ENCODE results near the gene SART3.

SART3 gene, protein sequence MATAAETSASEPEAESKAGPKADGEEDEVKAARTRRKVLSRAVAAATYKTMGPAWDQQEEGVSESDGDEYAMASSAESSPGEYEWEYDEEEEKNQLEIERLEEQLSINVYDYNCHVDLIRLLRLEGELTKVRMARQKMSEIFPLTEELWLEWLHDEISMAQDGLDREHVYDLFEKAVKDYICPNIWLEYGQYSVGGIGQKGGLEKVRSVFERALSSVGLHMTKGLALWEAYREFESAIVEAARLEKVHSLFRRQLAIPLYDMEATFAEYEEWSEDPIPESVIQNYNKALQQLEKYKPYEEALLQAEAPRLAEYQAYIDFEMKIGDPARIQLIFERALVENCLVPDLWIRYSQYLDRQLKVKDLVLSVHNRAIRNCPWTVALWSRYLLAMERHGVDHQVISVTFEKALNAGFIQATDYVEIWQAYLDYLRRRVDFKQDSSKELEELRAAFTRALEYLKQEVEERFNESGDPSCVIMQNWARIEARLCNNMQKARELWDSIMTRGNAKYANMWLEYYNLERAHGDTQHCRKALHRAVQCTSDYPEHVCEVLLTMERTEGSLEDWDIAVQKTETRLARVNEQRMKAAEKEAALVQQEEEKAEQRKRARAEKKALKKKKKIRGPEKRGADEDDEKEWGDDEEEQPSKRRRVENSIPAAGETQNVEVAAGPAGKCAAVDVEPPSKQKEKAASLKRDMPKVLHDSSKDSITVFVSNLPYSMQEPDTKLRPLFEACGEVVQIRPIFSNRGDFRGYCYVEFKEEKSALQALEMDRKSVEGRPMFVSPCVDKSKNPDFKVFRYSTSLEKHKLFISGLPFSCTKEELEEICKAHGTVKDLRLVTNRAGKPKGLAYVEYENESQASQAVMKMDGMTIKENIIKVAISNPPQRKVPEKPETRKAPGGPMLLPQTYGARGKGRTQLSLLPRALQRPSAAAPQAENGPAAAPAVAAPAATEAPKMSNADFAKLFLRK

DNA sequence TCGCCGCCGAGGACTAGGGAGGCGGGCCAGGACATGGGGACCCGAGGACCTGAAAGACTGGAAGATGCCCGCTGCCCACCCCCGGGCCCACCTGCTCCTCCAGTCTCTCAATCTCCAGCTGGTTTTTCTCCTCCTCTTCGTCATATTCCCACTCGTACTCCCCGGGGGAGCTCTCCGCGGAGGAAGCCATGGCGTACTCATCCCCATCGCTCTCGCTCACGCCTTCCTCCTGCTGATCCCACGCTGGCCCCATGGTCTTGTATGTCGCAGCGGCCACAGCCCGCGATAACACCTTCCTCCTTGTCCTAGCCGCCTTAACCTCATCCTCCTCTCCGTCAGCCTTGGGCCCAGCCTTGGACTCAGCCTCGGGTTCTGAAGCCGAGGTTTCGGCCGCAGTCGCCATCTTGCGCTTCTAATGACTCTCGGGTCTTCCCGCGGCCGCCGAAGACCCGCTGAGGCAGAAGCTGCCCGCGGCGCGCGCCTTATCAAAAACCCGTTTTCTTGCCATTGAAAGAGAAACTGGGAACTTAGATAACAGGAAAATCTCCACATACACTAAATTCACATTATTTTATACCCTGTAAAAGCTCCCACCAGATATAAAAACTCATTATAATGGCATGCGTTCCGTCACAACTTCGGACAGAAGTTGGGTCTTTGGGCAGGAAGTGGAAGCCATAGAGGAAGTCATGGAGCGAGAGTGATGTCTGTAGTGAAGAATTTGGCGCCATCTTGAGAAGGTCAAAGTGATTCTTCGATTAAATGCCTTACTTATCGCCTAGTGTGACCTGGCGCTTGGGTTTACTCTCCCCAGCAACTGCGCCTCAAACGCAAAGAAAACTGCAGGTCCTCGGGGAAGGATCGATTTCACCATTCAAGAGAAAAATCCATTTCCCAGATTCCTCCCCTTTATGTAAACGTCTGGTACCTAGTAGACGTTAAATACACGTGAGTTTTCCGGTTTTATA is at the start of gene SART3:
TSS of gene SART3 (minus strand) at position 422 of the 968 bp plus-strand sequence. CDS start at position 403, 19 bp downstream.
- DNase-seq: peak; percentile 82 to 90

DNA sequence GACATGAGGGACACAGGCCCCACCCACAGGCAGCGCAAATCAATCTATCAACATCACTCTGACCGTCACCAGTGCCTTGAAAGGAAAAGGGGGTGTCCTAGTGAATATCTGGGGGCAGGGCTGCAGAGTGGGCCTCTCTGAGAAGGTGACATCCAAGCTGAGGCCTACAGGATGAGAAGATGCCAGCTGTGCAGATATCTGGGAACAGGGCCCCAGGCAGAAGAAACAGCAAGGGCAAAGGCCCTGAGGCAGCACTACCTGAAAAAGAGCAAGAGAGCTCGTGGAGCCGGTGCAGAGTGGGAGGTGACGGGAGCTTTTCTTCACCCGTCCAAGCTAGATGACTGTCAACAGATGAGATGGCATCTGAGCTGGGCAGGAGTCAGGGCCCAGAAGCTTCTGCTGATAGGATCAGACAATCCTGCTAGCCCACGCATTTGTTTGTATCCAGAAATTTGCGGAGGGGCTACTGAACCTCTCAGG is 49.4 kb upstream of the SART3 start:
- no peak for DNase-seq

DNA sequence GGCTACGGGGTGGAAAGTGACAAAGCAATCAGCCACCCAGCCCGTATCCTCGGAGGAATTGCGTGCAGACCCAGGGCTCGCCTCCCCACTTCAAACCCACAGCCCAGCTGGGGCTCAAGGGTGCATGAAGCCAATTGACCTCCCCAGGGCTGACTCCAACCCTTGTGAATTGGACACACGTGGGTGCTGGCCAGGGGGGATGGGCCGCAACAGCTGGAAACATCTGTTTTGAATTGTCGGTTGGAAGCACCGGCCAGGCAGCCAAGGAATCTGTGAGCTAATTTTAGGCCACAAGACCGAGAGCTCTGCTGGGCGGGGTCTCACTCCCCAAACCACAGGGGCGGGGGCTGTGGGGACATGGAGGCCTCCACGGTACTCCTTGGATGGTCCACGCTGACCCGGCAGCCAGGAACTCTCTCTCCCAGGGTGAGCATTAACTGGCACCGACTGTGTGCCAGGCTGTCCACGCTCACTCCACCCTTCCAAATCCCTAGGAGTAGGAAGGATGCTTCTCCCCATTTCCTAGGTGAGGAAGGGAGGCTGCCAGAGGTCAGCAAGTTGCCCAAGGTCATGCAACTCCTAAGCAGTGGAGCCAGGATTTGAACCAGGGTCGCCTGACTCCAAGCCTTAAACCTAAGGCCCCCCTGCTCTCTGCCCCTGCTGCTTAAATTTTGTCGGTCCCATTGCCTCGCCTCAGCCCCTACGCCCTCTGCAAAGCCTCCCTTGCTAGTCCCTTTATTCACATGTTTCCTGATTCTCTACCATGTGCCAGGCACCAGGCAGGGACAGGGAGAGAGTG is 48.8 kb upstream of the SART3 start:
- no peak for DNase-seq

DNA sequence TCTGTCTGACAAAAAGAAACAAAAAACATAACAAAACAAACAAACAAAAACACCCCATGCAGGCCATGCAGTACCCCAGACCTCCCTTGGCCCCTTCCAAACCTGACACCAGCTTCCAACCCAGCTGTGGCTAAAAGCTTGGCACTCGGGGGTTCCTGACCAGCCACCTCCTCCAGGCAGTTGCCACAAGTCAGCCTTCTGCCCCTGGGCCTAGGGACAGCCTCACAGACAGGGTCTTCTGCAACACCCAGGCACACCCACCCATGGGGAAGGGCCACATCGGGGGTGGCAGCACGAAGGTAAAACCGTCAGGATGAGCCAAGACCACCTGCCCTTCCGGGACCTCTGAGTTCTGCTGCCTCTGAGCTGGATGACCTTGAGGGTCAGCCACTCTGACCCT is 47.6 kb upstream of the SART3 start:
- DNase-seq: no peak

DNA sequence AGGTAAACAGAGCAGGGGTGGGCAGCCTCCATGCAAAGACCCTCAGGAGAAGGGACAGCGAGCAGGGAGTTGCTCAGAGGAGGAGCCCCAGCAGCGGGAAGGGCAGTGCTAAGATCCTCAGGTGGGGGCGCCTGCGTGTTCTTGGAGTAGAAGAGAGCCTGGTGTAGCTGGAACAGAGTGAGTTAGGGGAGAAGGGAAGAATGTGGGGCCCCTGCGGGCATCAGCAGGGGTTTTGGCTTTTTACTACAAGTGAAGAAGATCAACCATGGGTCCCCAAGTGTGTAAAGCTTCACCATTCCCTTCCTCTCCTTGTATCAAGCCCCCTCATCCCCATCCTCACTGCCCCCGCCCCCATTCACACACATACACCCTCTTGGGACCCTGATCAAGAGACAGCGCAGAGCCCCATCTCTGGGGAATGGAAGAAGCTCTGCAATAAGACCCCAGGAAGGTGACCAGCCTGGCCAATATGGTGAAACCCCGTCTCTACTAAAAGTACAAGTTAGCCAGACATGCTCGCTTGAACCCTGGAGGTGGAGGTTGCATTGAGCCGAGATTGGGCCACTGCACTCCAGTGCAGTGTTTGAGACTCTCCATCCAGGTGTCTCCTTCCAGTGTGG is 47.1 kb upstream of the SART3 start:
- no peak for DNase-seq

DNA sequence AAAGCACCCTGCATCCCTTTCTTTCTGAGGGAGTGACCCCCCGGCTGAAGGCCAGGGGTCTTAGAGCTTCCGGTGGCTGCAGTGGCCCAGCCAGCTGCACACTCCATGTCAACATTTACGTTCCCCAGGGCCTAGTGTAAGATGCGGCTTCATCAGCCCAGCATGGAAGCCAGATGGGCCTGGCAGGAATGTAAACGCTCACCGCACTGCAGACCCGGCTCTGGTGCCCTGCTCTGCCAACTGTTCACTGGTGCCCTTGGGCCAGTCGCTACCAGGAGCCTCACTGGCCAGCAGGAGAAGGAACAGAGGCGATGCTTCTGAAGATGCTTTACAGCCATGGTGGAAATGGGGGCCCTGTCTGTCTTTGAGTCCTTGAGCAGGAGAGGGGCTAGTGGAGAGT is 45.5 kb upstream of the SART3 start:
- no peak for DNase-seq

DNA sequence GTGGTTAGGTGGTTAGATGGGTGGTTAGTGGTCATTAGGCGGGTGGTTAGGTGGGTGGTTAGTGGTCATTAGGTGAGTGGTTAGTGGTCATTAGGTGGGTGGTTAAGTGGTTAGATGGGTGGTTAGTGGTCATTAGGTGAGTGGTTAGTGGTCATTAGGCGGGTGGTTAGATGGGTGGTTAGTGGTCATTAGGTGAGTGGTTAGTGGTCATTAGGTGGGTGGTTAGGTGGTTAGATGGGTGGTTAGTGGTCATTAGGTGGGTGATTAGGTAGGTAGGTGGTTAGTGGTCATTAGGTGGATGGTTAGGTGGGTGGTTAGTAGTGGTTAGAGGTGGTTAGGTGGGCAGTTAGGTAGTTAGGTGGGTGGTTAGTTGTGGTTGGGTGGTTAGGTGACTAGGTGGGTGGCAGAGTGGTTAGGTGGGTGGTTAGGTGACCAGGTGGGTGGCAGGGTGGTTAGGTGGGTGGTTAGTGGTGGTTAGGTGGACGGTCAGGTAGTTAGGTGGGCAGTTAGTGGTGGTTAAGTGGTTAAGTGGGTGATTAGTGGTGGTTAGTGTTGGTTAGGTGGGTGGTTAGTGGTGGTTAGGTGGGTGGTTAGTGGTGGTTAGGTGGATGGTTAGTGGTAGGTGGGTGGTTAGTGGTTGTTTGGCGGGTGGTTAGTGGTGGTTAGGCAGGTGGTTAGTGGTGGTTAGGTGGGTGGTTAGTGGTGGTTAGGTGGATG is 44.9 kb upstream of the SART3 start:
- no peak for DNase-seq

DNA sequence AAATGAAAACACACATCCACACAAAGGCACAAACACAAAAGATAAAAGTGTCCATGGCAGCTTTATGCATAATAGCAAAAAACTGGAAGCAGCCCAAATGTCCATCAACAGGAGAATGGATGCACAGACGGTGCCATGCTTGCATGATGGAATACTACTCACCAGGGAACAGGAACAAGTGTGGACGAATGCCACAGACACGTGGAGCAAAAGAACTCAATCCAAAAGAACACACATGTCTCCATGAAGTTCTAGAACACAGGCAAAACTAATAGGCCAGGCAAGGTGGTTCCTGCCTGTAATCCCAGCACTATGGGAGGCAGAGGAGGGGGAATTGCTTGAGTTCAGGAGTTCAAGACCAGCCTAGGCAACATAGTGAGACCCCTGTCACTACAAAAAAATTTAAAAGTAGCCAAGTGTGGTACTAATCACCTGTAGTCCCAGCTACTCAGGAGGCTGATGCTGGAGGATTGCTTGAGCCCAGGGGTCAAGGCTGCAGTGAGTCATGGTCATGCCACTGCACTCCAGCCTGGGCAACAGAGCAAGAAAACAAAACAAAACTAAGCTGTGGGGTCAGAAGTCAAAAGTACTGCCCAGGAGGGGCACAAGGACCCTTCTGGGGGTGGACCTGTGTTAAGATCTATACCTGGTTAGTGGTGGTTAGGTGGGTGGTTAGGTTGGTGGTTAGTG is 44.2 kb upstream of the SART3 start:
- DNase-seq: no peak

DNA sequence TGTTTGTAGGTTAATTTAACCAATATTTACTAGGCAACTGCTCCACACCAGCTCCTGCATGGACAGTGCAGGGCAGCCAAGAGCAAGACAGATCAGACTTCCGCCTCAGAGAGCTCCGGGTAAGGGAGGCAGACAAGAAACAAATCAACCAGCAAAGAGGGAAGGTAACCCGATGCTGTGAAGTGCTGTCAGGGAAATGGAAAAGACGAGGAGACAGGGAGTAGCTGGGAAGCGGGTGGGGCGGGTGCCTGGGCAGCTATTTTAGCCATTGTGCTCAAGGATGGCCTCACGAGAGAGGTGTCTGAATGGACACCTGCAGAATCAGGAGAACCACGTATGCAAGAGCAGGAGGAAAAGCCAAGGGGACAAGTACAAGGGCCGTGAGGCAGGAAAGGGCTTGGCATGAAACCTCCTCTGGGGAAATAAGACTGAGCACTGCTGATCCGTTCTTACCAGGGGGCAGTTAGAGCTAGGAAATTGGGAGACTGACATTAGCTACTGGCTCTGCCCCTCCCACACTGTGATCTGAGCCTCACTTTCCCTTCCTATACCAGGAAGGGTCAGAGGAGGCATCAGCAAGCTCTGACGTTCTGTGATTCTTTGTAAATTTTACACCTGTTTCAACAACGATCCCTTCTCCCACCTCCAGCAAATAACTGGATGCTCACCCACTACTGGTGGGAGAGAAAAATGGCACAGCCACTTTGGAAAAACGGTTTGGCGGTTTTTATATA is 43.4 kb upstream of the SART3 start:
- DNase-seq: no peak

DNA sequence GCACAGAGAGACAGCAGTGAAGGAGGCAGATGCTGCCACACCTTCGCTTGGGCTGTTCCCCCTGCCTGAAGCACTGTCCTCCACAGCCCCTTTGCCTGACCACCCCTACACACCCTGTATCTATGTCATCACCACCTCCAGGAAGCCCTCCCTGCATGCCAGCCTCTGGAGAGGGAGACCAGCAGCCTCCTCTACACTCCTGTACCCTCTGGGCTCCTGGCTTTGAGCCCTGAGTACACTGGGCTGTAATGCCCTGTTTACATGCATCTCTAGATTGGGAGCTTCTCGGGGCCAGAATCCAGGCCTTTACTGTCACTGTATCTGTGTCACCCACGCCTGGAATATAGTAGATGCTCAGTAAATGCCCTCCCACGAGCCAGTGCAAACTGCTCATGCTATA is 42.8 kb upstream of the SART3 start:
- DNase-seq: no peak

DNA sequence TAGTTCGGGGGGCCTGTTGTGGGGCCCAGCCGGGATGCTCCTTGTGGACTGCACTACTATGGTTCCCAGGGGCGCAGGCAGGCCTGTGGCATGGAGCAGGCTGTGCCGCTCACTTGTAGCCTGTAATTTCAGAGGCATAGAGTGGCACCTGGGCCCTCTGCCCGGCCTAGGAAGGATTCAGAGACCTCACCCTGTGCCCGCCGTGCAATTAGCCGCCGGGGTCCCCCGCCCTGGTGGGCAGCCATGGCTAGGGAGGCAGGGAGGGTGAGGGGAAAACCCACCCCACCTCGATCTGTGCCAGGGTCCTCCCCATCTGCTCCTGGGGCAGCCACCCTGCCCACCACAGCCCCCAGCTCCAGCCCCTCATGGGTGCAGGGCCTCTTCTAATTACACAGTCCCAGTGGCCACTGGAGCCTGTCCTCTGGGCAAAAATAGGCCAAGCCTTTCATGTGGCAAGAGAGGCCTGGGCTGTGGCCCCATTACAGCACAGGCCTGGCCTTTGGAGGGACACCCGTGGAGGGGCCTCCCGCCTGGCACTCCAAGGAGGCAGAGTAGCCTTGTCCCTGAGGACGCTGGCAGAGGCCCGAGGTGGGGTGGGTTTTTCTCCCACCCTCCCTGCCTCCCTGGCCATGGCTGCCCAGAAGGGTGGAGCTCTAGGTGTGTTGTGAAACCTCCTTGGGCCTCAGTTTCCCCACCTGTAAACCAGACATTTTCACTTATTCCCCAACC is 42.2 kb upstream of the SART3 start:
- no peak for DNase-seq

DNA sequence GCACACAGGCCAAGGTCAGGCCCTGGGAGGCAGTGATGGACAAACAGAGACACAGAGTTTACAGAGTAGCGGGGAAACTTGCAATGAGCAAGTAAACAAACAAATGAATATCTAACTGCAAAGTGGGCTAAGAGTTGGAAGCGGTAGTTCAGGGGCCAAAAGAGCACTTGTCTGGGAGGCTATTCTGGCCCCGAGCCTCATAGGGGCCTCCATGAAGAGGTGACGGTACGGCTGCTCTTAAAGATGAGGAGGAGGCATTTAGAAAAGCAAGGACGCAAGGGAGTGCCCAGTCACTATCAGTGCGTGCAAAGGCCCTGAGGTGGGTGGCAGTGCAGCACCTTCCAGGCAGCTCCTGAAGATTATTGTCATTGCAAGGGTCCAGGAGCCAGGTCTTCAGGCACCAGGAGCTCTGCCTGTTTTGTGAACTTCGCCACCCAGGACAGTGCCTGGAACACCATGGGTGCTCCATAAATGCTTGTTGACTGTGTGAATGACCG is 41.3 kb upstream of the SART3 start:
- no peak for DNase-seq

DNA sequence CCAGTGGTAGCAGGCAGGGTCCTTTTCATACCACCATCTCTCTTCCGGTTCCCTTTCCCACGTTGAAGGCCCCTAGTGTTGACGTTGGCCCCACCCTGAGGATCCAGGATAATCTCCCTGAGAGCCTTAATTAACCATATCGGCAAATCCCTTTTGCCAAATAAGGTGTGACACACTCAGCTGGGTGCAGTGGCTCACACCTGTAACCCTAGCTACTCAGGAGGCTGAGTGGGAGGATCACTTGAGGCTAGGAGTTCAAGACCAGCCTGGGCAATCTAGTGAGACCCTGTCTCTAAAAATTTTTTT is 39.7 kb upstream of the SART3 start:
- no peak for DNase-seq

DNA sequence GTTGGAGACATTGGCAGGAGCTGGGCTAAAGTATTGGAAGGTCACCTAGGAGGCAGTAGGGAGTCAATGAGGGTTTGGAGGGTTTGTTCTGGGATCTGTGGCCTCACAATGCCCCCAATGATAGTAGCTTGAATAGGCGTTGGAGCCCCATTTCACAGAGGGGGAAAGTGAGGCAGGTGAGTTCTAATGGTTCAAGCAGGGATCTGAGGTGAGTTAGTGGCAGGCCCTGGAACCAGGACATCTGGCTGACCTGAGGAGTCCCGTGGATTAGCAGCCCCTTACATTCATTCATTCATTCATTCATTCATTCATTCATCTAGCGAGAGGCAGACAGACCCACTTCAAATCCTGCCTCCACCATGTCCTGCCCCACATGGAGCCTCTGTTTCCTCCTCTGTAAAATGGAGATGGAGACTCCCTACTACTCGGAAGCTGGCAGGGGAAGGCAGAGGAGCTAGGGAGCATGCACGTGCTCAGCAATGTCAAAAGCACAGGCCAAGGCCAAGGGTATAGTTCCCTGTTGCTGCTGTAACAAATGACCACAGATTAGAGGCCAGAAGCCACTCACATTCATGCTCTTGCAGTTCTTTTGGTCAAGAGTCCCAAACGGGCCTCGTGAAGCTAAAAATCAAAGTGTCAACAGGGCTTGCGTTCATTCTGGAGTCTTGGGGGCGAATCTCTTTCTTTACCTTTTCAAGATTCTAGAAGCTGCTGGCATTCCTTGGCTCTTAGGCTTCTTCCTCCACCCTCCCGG is 39.2 kb upstream of the SART3 start:
- DNase-seq: no peak

DNA sequence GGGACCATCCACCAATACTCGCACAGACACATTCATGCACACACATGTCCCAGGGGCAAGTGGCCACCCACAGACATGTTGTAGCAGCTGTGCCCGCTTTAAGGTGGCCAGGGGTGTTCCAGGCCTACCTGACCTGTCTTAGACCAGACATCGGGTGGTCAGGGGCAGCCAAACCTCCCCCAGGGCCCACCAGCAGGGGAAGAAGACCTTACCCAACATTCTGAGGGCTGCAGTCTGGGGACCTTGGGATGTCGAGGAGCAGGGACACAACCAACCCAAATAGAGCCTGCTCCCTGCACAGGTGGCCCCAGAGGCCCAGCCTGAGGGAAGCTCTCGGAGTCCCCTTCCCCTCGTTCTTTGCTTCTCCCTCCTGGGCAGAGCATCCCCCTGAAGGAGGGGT is 38.6 kb upstream of the SART3 start:
- no peak for DNase-seq

DNA sequence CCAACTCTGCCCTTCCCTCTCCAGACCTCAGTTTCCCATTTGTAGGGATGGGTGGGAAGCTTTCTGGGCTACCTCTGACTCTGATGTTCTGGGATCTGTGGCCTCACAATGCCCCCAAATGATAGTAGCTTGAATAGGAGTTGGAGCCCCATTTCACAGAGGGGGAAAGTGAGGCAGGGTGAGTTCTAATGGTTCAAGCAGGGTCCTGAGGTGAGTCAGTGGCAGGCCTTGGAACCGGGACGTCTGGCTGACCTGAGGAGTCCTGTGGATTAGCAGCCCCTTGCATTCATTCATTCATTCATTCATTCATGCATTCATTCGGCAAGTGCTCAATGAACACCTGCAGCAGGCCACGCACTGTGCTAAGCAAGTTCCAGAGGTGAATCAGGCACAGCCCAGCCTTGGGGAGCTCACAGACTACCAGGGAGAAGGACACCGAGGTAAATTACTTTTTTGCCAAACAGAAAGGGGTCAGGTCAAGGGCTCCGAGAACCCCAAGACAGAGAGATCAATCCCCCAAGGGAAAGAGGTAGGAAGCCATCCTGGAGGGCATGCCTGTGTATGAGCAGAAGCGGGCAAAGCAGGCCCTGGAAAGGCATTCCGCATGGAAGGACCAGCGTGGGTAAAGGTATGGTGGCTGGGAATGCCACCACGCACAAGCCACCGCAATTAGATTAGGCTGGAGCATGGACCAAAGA is 37.7 kb upstream of the SART3 start:
- DNase-seq: no peak
